GM12873 (cell line): ENCODE results near the gene AAGAB.

Experiments
- TF ChIP-seq, protein P1 (sequence below): IDR thresholded peaks from 2 replicates; pipeline ENCODE4 v1.5.1; 2012; ENCODE audit warnings: low read depth, mild to moderate bottlenecking, moderate library complexity, low read length, control low read depth; ENCODE audit not compliant: insufficient read depth; ENCODE audit errors: missing control alignments

AAGAB gene

DNA sequence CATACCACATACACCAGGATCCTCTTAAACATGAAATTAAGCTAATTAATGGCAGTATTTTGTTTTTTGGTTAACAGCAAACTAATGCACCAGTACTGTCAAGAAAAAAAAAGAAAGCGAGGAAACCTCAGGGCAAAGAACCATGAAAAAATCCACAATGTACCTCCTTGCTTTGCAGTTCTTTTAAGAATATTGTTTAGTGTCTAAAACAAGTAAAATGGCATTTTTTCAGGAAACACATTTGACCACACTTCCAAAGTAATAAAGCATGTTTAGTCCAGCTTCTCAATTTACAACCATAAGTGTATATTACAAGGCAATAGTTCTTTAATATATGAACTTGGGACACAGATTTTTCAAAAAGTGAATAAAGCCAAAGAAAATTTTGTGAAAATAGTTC, 26.6 kb downstream of the AAGAB start:
- TF ChIP-seq, protein P1, sequence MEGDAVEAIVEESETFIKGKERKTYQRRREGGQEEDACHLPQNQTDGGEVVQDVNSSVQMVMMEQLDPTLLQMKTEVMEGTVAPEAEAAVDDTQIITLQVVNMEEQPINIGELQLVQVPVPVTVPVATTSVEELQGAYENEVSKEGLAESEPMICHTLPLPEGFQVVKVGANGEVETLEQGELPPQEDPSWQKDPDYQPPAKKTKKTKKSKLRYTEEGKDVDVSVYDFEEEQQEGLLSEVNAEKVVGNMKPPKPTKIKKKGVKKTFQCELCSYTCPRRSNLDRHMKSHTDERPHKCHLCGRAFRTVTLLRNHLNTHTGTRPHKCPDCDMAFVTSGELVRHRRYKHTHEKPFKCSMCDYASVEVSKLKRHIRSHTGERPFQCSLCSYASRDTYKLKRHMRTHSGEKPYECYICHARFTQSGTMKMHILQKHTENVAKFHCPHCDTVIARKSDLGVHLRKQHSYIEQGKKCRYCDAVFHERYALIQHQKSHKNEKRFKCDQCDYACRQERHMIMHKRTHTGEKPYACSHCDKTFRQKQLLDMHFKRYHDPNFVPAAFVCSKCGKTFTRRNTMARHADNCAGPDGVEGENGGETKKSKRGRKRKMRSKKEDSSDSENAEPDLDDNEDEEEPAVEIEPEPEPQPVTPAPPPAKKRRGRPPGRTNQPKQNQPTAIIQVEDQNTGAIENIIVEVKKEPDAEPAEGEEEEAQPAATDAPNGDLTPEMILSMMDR: no peak

GRCh38 chr15:67227431-67227830, 27.0 kb downstream of the AAGAB start:
- TF ChIP-seq, protein P1: no peak

DNA sequence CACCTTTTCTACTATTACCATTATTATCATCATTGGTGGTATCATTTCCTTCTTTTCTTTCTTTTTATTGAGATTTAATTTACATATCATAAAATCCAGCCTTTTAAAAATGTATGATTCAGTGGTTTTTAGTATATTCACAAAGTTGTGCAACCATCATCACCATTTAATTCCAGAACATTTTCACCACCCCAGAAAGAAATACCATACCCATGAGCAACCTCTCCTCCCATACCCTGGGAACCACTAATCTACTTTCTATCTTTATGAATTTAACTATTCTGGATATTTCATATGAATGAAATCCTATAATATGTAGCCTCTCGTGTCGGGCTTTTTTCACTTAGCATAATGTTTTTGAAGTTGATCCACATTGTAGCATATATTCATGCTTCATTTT, 29.1 kb downstream of the AAGAB start:
- TF ChIP-seq, protein P1: no peak

DNA sequence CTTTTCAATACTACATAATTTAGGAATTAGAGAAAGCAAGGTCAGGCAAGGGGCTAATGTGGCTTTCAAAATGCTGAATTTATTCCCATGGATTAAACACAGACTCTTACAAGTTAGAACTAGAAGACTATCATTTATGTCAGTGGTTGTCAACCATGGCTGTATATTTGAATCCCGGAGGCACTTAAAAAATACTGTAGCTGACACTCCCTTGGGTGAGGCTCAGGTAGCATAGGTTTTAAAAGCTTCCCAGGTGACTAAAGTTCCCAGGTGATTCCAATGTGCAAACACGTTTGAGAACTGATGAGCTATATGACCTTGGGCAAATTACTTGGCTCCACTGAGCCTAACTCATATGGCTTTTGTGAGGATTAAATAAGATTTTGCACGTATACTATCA, 29.6 kb downstream of the AAGAB start:
- TF ChIP-seq, protein P1: no peak

GRCh38 chr15:67219288-67219687, 35.2 kb downstream of the AAGAB start:
- TF ChIP-seq, protein P1: no peak

- TF ChIP-seq, protein P1: no peak
These were observed 36.0 kb downstream of the AAGAB start for GRCh38 chr15:67218428-67218827.

DNA sequence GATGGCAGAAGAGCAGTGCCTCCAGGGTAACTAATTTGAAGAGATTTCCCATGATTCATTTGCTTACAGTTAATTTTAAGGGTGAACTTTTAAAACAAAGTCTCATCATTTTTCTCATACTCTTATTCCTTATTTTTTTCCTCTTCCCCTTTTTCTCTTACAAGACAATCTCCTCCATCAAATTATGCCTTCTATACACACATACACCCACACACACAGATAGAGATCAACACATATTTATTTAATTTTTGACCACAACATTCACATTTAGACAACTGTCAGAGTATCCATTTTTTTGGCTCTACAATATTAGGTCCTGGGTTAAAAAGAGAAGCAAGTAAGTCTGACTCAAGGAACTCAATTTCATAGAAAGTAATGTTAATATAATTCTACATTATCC, 37.6 kb downstream of the AAGAB start:
- TF ChIP-seq, protein P1: no peak
